Kidney (tissue), 14 donors: ENCODE data around the gene TCF4. TPM values are rescaled to one million over a fixed set of nuclear protein-coding genes. Genes with fewer than 3 reads are reported as not detected.

Experiments used
- DNase-seq, 5 donors: peaks; one replicate each; pipeline ENCODE4 v3.0.0-alpha.2; 2013 to 2020
- FAIRE-seq: peaks from 2 replicates; lab custom pipeline; 2012; peaks lifted over from hg19 to GRCh38; lab: Jason Lieb, UNC
- H3K27ac ChIP-seq, 2 donors: one replicate each; pipeline ENCODE4 v1.7.0; 2013; ENCODE audit warnings: low read depth in 2 of 2, low read length in 2 of 2, inconsistent platforms in 1 of 2
- H3K27me3 ChIP-seq: one replicate; pipeline ENCODE4 v1.7.1; 2013; ENCODE audit warnings: low read length, inconsistent platforms; ENCODE audit not compliant: control insufficient read depth, insufficient read depth
- H3K36me3 ChIP-seq, 3 donors: one replicate each; pipeline versions ENCODE4 v1.7.0 to v1.7.1; 2013; ENCODE audit warnings: low read length in 3 of 3, control low read depth in 1 of 3, inconsistent platforms in 1 of 3; ENCODE audit not compliant: insufficient read depth in 3 of 3, control insufficient read depth in 2 of 3
- H3K4me1 ChIP-seq, 3 donors: one replicate each; pipeline versions ENCODE4 v1.7.0 to v1.7.1; 2013; ENCODE audit warnings: low read length in 3 of 3, inconsistent platforms in 1 of 3, low read depth in 1 of 3; ENCODE audit not compliant: control insufficient read depth in 2 of 3, insufficient read depth in 2 of 3
- H3K4me3 ChIP-seq, 3 donors: one replicate each; pipeline versions ENCODE4 v1.7.0 to v1.8.1; 2013; ENCODE audit warnings: low read length in 3 of 3, control low read depth in 1 of 3, inconsistent platforms in 1 of 3
- H3K9ac ChIP-seq, 3 donors: one replicate each; pipeline versions ENCODE4 v1.7.0 to v1.7.1; 2013; ENCODE audit warnings: low read length in 3 of 3, control low read depth in 1 of 3, inconsistent platforms in 1 of 3
- H3K9me3 ChIP-seq, 3 donors: one replicate each; pipeline versions ENCODE4 v1.7.0 to v1.7.1; 2013; ENCODE audit warnings: low read length in 3 of 3, control low read depth in 1 of 3, inconsistent platforms in 1 of 3; ENCODE audit not compliant: control insufficient read depth in 2 of 3, insufficient read depth in 1 of 3
- CTCF ChIP-seq: IDR thresholded peaks from 3 replicates; pipeline ENCODE4 v1.5.1; 2012; ENCODE audit warnings: mild to moderate bottlenecking, moderate library complexity, borderline replicate concordance; ENCODE audit not compliant: insufficient read depth; ENCODE audit errors: extremely low read depth
- intact Hi-C: fragments of 100-400 bp; cut with DNase I; formaldehyde crosslinking; loops from one replicate; pipeline ENCODE4 v1.11.1; 2022
- polyA plus RNA-seq: library from polyadenylated mRNA; stranded (reverse); fragments of 350-450 nt; fragmentation: Illumina TruSeq; extraction: RNeasy Lipid Tissue Mini Kit (QIAGEN cat#74804); gene quantifications from one replicate; pipeline ENCODE4 v1.2.3, GENCODE V29; 2014; ENCODE audit warnings: low read depth, low replicate concordance; ENCODE audit not compliant: insufficient read depth
- total RNA-seq: library from RNA; stranded (reverse); fragmentation: NEBNext Ultra II Directional; extraction: Animal tissue kit (Norgen Biotek cat#: 25700); gene quantifications from one replicate; pipeline ENCODE4 v1.2.1, GENCODE V29; 2021
- donor health status: control.
- donor health status: control.
- donor health status: control.
- donor health status: control.
- donor health status: control.
- donor health status: DM: yes; HTN: yes; CAD: no.
- donor health status: Normal renal cell carcinoma (clear cell type).

The TCF4 gene
- total and polyA plus RNA-seq, 2 donors from 2014 or later, result 4.4 to 60.3 TPM

- TF ChIP-seq CTCF, result no peak
- peak overlapping the region in 2 of 3 donors; percentile 2 to 13 for H3K4me3 ChIP-seq
- intact Hi-C loops, result no loop called here
- H3K27me3 ChIP-seq, result no peaks in the 10 kb centered on the region
- H3K9me3 ChIP-seq, result no peaks in the 10 kb centered on the region
- no peak overlapping the region for H3K9ac ChIP-seq
- peaks cover 0 to 5% (median 0%) of the 10 kb centered on the region in 3 donors for H3K4me1 ChIP-seq
- FAIRE-seq, result no peak
- H3K27ac ChIP-seq, result peak overlapping the region in 1 of 2 donors; percentile 24
- no peaks in the 10 kb centered on the region for H3K36me3 ChIP-seq
- DNase-seq, result no peak
Observed at GRCh38 chr18:55317864-55318263, 270.1 kb downstream of the TCF4 start.

GRCh38 chr18:55317324-55317723 is 270.7 kb downstream of the TCF4 start:
- Histone ChIP-seq H3K9me3 (no peaks in the 10 kb centered on the region), H3K4me1 (peaks cover 0 to 5% (median 0%) of the 10 kb centered on the region in 3 donors), H3K4me3 (no peak overlapping the region), H3K9ac (no peak overlapping the region), H3K27ac (peak overlapping the region in 1 of 2 donors; percentile 23), H3K27me3 (no peaks in the 10 kb centered on the region), H3K36me3 (no peaks in the 10 kb centered on the region)
- no peak for TF ChIP-seq CTCF
- no peak for DNase-seq
- FAIRE-seq, result no peak
- intact Hi-C loops, result no loop called here

GRCh38 chr18:55316486-55317184 is 271.4 kb downstream of the TCF4 start:
- FAIRE-seq, result no peak
- Histone ChIP-seq H3K27me3 (no peaks in the 10 kb centered on the region), H3K9me3 (no peaks in the 10 kb centered on the region), H3K9ac (no peak overlapping the region), H3K27ac (no peak overlapping the region), H3K36me3 (no peaks in the 10 kb centered on the region), H3K4me1 (peaks cover 0 to 5% (median 0%) of the 10 kb centered on the region in 3 donors), H3K4me3 (no peak overlapping the region)
- intact Hi-C loops, result no loop called here
- no peak for TF ChIP-seq CTCF
- no peak for DNase-seq
